ENCODE measurements around the gene NHLRC3. TPM values are rescaled to one million over a fixed set of nuclear protein-coding genes. Genes with fewer than 3 reads are reported as not detected.

NHLRC3 gene
- total RNA-seq, 1 donor from 2014 or later: 20.2 TPM

- Mint-ChIP-seq H3K9me3 (ENCODE audit: low read depth) (no peaks in the 10 kb centered on the region), H3K4me1 (ENCODE audit: low read depth) (no peaks in the 10 kb centered on the region), H3K27me3 (ENCODE audit: low read depth) (no peaks in the 10 kb centered on the region), H3K27ac (ENCODE audit: unreplicated experiment) (no peak overlapping the region), H3K4me3 (ENCODE audit: unreplicated experiment) (no peak overlapping the region), H3K36me3 (ENCODE audit: low read depth) (peaks cover 25% of the 10 kb centered on the region)
- TF ChIP-seq, protein P1, sequence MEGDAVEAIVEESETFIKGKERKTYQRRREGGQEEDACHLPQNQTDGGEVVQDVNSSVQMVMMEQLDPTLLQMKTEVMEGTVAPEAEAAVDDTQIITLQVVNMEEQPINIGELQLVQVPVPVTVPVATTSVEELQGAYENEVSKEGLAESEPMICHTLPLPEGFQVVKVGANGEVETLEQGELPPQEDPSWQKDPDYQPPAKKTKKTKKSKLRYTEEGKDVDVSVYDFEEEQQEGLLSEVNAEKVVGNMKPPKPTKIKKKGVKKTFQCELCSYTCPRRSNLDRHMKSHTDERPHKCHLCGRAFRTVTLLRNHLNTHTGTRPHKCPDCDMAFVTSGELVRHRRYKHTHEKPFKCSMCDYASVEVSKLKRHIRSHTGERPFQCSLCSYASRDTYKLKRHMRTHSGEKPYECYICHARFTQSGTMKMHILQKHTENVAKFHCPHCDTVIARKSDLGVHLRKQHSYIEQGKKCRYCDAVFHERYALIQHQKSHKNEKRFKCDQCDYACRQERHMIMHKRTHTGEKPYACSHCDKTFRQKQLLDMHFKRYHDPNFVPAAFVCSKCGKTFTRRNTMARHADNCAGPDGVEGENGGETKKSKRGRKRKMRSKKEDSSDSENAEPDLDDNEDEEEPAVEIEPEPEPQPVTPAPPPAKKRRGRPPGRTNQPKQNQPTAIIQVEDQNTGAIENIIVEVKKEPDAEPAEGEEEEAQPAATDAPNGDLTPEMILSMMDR (IDR thresholded peaks at IDR 0.05): no peak
- DNase-seq (ENCODE audit: low spot score): no peak
Observed at GRCh38 chr13:39023316-39023715, 14.9 kb upstream of the NHLRC3 start.

DNA sequence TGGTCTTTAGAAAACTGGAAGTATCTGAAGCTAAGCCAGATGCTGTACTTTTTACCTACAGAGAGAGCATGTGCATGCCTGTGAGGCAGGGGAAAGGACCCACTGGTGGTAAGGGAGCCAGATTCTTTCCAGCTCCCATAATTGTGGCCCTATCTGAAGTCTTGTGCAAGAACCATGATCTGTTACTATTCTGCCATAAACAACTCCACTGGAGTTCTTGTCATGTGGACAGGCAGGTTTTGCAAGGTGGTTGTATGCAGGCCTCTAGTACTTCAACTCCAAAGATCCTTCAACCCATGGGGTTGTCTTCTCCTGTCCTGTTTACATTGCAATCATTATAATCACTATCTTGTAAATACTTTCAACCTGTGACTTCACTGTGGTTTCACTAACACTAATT, 14.5 kb upstream of the NHLRC3 start:
- no peaks in the 10 kb centered on the region for H3K9me3 Mint-ChIP-seq (ENCODE audit: low read depth)
- H3K4me1 Mint-ChIP-seq (ENCODE audit: low read depth): no peaks in the 10 kb centered on the region
- peaks cover 25% of the 10 kb centered on the region for H3K36me3 Mint-ChIP-seq (ENCODE audit: low read depth)
- H3K27me3 Mint-ChIP-seq (ENCODE audit: low read depth): no peaks in the 10 kb centered on the region
- TF ChIP-seq, protein P1 (IDR thresholded peaks at IDR 0.05): no peak
- H3K4me3 Mint-ChIP-seq (ENCODE audit: unreplicated experiment): no peak overlapping the region
- DNase-seq (ENCODE audit: low spot score): no peak
- H3K27ac Mint-ChIP-seq (ENCODE audit: unreplicated experiment): no peak overlapping the region

DNA sequence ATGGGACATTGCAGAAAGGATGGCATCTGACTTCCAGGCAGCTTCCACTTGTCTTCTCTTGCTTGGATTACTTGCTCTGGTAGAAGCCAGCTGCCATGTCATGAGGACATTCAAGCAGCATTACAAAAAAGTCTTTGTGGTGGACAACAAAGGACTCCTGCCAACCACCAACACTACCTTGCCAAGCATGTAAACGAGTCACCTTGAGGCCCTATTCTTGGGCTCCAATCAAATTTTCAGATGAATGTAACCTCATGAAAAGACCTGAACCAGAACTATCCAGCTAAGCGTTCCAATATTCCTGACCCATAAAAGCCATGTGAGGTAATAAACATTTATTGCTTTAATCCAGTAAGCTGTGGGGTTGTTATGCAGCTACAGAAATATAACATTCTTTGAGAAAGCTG, 12.8 kb upstream of the NHLRC3 start:
- H3K36me3 Mint-ChIP-seq (ENCODE audit: low read depth): peaks cover 23% of the 10 kb centered on the region
- DNase-seq (ENCODE audit: low spot score): no peak
- H3K4me3 Mint-ChIP-seq (ENCODE audit: unreplicated experiment): no peak overlapping the region
- H3K9me3 Mint-ChIP-seq (ENCODE audit: low read depth): no peaks in the 10 kb centered on the region
- no peaks in the 10 kb centered on the region for H3K27me3 Mint-ChIP-seq (ENCODE audit: low read depth)
- H3K27ac Mint-ChIP-seq (ENCODE audit: unreplicated experiment): no peak overlapping the region
- no peaks in the 10 kb centered on the region for H3K4me1 Mint-ChIP-seq (ENCODE audit: low read depth)
- TF ChIP-seq, protein P1 (IDR thresholded peaks at IDR 0.05): no peak

GRCh38 chr13:39032150-39032549, 6.1 kb upstream of the NHLRC3 start:
- no peak overlapping the region for H3K4me3 Mint-ChIP-seq (ENCODE audit: unreplicated experiment)
- TF ChIP-seq, protein P1 (IDR thresholded peaks at IDR 0.05): no peak
- no peaks in the 10 kb centered on the region for H3K9me3 Mint-ChIP-seq (ENCODE audit: low read depth)
- H3K4me1 Mint-ChIP-seq (ENCODE audit: low read depth): peaks cover 33% of the 10 kb centered on the region
- no peak for DNase-seq (ENCODE audit: low spot score)
- H3K27ac Mint-ChIP-seq (ENCODE audit: unreplicated experiment): no peak overlapping the region
- H3K36me3 Mint-ChIP-seq (ENCODE audit: low read depth): peaks cover 5% of the 10 kb centered on the region
- H3K27me3 Mint-ChIP-seq (ENCODE audit: low read depth): no peaks in the 10 kb centered on the region

- no peak overlapping the region for H3K4me3 Mint-ChIP-seq (ENCODE audit: unreplicated experiment)
- H3K36me3 Mint-ChIP-seq (ENCODE audit: low read depth): no peaks in the 10 kb centered on the region
- no peak for DNase-seq (ENCODE audit: low spot score)
- H3K27ac Mint-ChIP-seq (ENCODE audit: unreplicated experiment): no peak overlapping the region
- H3K4me1 Mint-ChIP-seq (ENCODE audit: low read depth): peaks cover 41% of the 10 kb centered on the region
- H3K9me3 Mint-ChIP-seq (ENCODE audit: low read depth): no peaks in the 10 kb centered on the region
- no peaks in the 10 kb centered on the region for H3K27me3 Mint-ChIP-seq (ENCODE audit: low read depth)
- TF ChIP-seq, protein P1 (IDR thresholded peaks at IDR 0.05): no peak
Observed at GRCh38 chr13:39034085-39034484, 4.2 kb upstream of the NHLRC3 start.

Data from chondrocyte (in vitro differentiated cells).